GM18951 (cell line): Measurements from ENCODE around the gene GUCA1A.
"Not testable (repeated sequence)": the region's sequence is repeated elsewhere in the genome, so short reads cannot be mapped to it uniquely, and the experiment has no call there.

Experiments
- POLR2A ChIP-seq: IDR thresholded peaks from 4 replicates; pipeline ENCODE4 v1.6.1; 2011; ENCODE audit warnings: mild to moderate bottlenecking; ENCODE audit not compliant: insufficient read length, insufficient read depth; ENCODE audit errors: extremely low read depth
- in situ Hi-C: fragments of 300-500 bp; cut with MboI; formaldehyde crosslinking; loops from one replicate; pipeline ENCODE4 v1.12.0; 2022; ENCODE audit warnings: low sequenced_read_pairs, mixed read lengths, inconsistent platforms; ENCODE audit not compliant: unreplicated experiment

The GUCA1A gene

DNA sequence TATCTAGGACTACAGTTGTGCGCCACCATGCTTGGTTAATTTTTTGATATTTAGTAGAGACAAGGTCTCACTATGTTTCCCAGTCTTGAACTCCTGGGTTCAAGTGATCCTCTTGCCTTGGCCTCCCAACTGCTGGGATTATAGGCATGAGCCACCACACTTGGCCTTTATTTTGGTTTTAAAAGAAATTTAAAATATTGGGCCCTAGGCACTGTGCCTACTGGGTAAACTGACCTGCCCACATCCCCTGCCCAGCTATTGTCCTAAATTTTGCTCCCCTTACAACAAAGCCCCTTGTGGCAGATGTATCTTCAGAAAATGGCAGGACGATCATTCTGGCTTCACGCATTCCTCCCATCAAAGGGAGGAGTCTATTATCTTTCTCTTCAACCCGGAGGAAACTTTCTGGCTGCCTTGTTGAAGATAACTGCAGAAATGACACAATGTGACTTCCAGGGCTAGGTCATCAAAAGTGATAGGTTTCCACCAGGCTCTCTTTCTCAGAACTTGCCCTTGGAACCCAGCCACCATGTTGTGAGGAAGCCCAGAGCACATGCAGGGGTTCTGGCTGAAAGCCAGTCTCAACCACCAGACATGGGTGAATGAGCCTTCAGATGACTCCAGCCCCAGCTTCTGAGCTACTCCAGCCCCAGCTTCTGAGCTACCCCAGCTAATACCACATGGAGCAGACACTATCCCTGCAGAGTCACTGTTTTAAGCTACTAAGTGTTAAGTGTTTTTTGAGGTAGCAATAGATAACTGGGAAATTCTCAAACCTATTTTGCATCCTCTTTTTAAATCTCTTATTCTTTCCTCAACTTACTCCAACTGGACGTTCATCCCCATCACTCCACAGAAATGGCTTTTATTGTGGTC is 26.2 kb downstream of the GUCA1A start:
- TF ChIP-seq POLR2A, result no peak
- in situ Hi-C loops, result no loop called here

DNA sequence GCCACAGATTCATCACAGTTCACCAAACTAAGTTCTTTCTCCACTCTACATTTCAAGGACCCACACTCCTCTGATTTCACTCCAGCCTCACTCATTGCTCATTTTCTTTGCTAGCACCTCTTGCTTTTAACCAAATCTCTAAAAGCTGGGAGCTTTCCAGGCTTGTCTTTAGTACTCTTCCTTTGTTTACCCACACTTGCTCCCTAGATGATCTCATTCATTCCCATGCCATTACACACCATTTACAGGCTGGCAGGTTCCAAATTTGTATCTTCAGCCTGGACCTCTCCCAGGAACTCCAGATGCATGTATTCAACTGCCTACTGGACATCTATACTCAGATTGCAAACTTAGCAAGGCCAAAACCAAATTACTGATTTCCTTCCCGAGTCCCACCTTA is 26.9 kb downstream of the GUCA1A start:
- TF ChIP-seq POLR2A, result no peak
- in situ Hi-C loops, result no loop called here

GRCh38 chr6:42201382-42201781 is 28.2 kb downstream of the GUCA1A start:
- in situ Hi-C loops, result no loop called here
- TF ChIP-seq POLR2A, result no peak

DNA sequence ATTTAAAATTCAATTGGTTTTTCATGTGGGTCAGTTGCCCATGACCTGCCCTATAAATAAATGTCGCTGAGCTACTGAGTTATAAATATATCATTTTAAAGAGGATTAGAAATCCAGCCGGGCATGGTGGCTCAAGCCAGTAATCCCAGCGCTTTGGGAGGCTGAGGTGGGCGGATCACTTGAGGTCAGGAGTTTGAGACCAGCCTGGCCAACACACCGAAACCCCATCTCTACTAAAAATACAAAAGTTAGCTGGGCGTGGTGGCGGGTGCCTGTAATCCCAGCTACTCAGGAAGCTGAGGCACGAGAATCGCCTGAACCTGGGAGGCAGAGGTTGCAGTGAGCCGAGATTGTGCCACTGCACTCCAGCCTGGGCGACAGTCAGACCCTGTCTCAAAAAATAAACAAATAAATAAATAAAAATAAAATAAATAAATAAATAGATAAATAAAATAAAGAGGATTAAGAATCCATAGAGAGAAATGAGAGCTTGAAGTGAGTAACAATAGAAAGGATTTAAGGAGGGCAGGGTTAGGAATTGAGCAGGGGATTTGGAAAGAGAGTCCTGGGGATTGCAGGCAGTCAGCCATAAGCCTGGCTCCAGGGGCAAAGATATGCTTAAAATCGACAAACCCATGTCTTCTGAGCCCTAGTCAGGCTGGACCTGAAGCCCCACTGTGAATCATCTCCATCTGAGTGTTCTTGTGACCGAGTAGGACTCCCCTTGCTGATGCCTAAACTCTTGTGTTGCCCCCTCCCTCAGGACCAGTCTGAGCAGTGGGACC is 29.2 kb downstream of the GUCA1A start:
- in situ Hi-C loops, result not testable (repeated sequence)

GRCh38 chr6:42203183-42203582 is 30.0 kb downstream of the GUCA1A start:
- in situ Hi-C loops, result no loop called here

GRCh38 chr6:42204768-42205282 is 31.7 kb downstream of the GUCA1A start:
- in situ Hi-C loops, result no loop called here
- no peak for TF ChIP-seq POLR2A

More at GRCh38 chr6:42203183-42203582, 30.0 kb downstream of the GUCA1A start:
- TF ChIP-seq POLR2A, result no peak

DNA sequence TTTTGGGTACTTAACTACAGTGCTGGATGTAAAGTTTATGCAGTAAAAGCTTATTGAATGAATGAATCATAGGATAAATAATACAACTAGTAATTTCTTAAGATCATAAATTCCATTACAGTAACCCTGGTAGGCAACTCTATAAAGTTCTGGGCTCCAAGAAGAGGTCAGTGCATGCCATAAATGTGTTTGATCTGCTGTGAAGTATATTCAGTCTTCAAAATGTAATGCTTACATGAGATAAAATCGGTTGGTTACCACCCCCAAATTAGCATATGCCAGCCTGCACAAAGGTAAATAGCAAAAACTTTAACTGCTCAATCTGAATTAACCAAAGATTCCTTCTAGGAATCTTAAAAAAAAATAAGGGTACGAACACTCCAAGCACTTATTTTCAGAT is 34.4 kb downstream of the GUCA1A start:
- in situ Hi-C loops, result not testable (repeated sequence)

DNA sequence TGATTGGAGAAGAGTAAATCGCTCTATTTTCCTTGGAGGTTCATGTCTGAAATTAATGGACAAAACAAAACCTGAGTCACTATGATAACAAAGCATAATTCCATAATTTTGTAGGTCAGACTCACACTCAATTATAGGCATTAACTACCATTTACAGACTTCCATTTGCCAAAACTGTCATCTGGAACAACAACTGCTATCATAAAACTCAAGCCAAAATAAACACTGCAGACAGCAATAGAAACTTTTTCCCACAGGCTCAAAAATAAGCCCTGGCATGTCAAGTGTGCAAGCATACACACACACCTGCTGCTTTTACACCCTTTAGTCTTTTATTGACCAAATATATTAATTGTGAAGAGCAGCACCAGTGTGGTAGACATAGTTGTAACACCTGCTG is 37.4 kb downstream of the GUCA1A start:
- in situ Hi-C loops, result no loop called here
- no peak for TF ChIP-seq POLR2A

- in situ Hi-C loops, result no loop called here
- no peak for TF ChIP-seq POLR2A
Measured at GRCh38 chr6:42211726-42212125, 38.6 kb downstream of the GUCA1A start.

DNA sequence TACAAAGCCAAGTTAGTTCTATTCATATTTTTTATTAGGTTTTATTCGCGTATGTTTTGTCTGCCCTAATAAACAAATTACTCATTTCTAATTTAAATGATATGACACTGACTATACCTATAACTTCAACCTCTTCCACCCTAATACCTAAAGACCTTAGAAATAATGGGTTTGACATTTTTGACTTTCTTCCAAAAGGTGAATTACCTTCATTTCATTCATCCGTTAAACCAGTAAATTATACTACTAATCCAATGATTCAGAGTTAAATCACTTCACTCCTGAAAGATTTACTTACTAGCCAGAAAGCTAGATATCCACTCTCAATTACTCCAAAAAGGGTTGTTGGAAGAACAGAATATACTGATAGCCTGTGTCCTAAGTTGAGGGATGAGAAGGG is 39.3 kb downstream of the GUCA1A start:
- in situ Hi-C loops, result no loop called here
- TF ChIP-seq POLR2A, result no peak

- in situ Hi-C loops, result not testable (repeated sequence)
Measured at GRCh38 chr6:42216495-42216894, 43.3 kb downstream of the GUCA1A start.

- in situ Hi-C loops, result no loop called here
- TF ChIP-seq POLR2A, result no peak
Measured at GRCh38 chr6:42217157-42217518, 44.0 kb downstream of the GUCA1A start.

- peak; percentile 93 for TF ChIP-seq POLR2A
Measured at GRCh38 chr6:42217519-42218367, 44.6 kb downstream of the GUCA1A start, which contains the start of gene MRPS10. Gene MRPS10, minus strand, starts transcription at chr6:42217861. Its CDS starts 12 bp downstream, at chr6:42217849.

More at GRCh38 chr6:42217519-42218367, 44.6 kb downstream of the GUCA1A start, which contains the start of gene MRPS10:
- in situ Hi-C loops, result no loop called here
